SKM-1 treated with dmso at 0.1 percent for 144 hours (cell line): ENCODE measurements around the gene COL5A1.

Source experiments
- DNase-seq: peaks from one replicate; lab custom pipeline; 2025; ENCODE audit not compliant: unreplicated experiment; lab: John Stamatoyannopoulos, UW

The COL5A1 gene

DNA sequence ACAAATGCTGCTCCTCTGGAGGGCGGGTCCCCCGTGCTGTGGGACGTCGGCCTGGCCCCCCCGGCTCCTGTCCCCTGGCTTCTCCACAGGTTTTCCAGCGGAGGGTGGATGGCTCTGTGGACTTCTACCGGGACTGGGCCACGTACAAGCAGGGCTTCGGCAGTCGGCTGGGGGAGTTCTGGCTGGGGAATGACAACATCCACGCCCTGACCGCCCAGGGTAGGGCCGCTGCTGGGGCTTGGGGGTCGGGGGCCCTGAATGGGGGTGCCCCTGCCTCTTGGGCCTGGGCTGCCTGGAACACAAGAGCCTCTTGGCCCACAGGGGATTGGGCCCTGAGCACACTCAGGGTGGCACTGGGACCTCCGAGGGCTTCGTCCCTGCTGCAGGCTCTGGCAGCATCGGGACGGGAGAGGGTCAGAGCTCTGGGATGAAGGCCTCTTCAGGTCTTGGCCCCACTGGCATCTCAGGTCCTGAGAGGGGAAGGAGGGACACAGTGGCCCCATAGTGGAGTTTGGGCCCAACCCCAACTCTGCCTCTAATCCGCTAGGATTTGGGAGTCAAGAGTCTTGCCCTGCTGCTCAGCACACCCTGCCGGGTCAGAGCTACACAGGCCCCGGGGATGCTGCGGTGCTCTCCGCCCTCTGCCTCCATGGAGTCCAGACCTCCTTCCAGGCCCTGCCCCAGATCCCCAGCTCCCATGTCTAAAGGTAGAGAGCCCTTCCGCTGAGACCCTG is 244.2 kb downstream of the COL5A1 start:
- no peak for DNase-seq

GRCh38 chr9:134886413-134886913 is 244.9 kb downstream of the COL5A1 start:
- no peak for DNase-seq

DNA sequence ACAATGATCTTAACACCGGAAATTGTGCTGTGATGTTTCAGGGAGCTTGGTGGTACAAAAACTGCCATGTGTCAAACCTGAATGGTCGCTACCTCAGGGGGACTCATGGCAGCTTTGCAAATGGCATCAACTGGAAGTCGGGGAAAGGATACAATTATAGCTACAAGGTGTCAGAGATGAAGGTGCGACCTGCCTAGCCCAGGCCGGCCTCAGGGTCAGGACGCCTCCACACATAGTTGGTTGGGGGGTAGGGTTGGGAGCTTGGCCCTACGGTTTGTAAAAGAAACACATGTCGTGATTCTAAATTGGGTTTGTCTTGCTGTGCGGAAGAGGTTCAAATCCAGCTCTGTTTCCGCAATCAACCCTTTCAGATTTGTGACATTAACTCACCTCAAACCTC is 245.6 kb downstream of the COL5A1 start:
- no peak for DNase-seq

DNA sequence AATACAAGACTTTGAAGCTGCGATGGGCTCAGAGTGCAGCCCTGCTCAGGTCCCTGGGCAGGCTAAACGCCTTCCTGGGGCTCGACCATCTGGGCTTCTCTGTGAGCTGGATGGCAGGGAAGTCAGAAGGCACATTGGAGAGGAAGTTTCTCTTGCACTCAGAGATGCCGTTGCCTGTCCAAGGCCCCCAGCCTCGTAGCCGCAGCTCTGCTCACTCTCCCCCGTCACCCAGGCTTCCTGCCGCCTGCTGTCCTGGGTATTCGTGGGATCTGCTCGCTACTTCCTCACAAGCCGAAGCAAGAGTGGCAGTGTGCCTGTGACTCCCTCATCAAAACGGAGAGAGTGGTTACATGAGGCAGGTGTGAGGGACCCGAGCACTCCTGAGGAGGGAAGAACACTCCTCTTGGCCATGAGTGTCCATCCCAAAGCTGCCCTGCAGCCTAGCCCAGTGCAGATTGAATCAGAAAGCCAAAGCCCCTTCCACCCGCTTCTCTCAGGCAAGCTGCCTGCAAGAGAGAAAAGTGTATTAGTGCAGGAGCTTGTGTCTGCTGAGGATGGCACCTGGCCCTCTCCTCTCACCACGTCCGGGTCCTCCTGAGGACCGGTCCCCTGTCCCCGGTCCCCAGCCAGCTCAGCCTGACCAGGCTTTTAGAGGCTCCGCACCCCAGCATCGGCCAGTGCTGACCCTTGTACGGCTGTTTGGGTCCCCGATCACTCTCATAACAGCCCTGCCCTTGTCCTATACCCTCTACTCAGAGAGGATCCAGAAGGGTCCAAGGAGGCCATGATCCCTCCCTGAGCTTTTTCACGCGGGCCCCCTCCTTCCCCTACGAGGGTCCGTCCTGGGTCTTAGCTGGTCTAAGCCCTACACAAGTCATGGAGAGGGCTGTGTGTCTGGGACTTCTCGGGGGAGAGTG is 246.3 kb downstream of the COL5A1 start:
- DNase-seq: no peak

DNA sequence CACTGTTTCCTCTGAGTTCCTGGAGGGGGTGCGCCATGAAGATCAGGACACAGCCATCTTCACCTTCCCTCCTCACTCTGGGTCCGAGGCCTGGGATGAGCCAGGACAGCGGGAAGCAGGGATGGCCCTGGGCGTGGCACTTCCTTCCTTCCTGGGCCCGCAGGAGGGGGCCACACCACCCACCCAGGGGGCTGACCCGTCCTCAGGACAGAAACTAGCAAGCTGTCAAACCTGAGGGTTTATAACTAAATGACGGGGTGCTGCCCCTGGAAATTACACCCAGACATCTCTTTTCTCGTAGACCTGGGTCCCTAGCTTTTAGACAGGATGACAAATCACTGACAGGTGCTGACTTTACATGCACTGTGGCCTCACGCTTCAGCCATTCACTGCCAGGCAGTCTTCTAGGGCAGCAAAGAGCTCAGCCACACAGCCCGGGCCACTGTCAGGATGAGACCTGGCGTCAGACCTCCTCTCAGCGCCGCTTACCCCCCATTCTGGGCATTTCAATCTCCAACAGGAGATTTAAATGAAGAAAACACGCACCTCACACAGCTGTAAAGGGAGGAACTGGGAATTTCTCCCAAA is 247.1 kb downstream of the COL5A1 start:
- no peak for DNase-seq

DNA sequence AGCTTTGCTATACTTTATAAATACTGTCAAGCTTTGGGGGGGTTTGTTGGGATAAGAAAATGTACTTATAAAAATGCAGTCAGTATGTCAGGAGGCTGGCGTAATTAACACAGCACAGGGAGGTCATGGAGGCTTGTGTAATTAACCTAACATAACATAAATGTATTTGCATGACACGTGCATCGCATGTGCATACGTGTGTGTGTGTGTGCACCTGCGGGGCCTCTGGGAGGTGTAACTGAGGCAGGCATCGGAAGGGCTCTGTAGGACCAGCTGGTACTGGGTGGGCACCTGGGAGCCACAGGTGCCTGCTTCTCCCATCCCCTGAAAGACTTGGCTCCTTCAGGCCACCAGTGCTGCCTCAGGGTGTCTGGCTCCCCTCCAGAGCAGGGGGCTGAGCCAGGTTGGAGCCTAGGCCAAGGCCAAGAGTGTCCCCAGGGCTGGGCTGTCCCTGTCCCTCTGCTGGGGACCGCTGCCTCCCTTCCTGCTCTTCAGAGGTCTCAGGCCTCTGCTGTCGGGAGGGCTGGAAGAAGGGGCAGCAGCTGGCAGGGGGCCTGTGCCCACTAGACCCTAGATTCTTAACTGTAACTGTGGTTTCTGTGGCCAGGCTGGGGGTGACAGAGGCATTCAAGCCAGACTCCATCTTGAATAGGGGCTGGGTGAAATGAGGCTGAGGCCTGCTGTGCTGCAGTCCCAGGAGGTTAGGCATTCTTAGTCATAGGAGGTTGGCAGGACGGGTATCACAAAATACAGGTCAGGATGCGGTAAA is 248.0 kb downstream of the COL5A1 start:
- no peak for DNase-seq

- no peak for DNase-seq
Measured at GRCh38 chr9:134890155-134890495, 248.5 kb downstream of the COL5A1 start.

- DNase-seq: no peak
Measured at GRCh38 chr9:134891053-134891452, 249.4 kb downstream of the COL5A1 start.

DNA sequence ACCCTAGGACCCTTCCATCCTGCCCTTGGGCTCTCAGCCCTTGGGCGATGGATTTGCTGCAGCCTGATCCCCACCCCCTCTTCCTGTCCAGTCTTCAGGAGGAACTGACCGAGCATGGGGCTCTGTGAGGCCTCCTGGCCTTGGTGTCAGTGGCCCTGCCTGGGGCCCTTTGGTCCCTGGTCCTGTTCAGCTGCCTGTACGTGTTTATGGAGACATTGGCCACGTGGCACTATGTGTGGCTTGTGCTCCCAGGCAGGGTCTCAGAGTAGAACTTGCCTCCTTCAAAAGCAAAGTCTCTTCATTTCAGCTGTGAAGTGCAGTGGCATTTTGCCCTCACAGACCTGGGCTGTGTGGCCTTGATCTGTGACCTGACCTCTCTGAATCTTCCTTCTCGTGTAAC is 250.1 kb downstream of the COL5A1 start:
- no peak for DNase-seq

GRCh38 chr9:134892221-134892620 is 250.6 kb downstream of the COL5A1 start:
- no peak for DNase-seq

DNA sequence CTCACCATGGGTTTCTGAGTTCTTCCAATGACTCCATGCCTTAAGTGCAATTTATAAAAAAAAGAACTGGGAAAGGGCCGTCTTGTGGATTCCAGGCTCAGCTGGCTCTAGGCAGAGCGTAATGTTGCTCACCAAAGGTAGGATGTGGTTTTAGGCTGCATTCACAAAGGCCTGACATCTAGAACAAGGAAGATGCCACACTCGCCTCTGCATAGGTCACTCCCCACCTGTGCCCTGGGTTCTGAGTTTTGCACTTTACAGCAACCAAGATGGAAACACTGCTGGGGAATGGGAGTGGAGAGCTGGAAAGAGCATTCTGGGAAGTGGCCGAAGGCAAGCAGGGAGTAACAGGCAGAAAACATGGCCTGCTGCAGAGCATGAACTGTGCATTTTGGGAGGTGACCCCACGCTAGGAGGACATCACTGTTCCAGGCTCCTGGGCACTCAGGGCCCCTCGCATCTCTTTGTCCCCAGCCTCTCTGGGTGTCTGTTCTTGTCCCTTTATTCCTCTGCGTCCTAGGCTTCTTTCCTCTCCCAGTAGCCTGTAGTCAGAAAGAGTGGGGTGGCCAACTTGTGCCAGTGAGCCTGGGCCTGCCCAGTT is 251.3 kb downstream of the COL5A1 start:
- no peak for DNase-seq
